ENCODE measurements around the gene SEZ6L2. TPM values are rescaled to one million over a fixed set of nuclear protein-coding genes. Genes with fewer than 3 reads are reported as not detected.
A peak's percentile ranks its signal among the peaks of the same experiment; 100 is the strongest.

Gene SEZ6L2
- total and polyA plus RNA-seq, 2 donors (not counting 1 experiment from before 2014, with no cell fraction given) = 1.2 to 1.8 TPM

DNA sequence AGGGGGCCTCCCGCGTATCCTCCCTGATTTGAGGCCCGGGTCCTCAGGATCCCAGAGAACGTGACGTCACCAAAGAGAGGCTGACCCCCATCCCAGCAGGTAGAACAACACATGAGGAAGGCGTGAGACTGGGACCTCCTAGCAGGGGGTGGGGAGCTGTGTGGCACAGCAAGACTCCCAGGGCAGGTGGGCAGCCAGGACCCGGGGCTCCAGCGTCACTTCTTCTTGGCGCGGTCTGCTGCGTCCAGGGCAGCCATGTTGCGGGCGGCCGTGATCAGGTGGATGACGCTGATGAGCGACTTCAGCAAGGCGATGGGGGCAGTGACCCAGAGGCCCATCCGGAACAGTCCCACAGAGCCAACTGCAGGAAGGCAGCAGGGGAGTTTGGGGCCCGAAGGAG is 40.4 kb downstream of the SEZ6L2 start:
- H3K79me2 ChIP-seq (ENCODE audit: control insufficient read depth, insufficient read depth, low read length) = peaks cover 14% of the 10 kb centered on the region
- no peaks in the 10 kb centered on the region for H3K9me3 ChIP-seq (ENCODE audit: control insufficient read depth, insufficient read depth, low read depth, low read length)
- no peak overlapping the region for H3K27ac ChIP-seq (ENCODE audit: insufficient read depth, low read length)
- peaks cover 9% of the 10 kb centered on the region for H3K36me3 ChIP-seq (ENCODE audit: control insufficient read depth, insufficient read depth, low read length)
- TF ChIP-seq, protein P1, sequence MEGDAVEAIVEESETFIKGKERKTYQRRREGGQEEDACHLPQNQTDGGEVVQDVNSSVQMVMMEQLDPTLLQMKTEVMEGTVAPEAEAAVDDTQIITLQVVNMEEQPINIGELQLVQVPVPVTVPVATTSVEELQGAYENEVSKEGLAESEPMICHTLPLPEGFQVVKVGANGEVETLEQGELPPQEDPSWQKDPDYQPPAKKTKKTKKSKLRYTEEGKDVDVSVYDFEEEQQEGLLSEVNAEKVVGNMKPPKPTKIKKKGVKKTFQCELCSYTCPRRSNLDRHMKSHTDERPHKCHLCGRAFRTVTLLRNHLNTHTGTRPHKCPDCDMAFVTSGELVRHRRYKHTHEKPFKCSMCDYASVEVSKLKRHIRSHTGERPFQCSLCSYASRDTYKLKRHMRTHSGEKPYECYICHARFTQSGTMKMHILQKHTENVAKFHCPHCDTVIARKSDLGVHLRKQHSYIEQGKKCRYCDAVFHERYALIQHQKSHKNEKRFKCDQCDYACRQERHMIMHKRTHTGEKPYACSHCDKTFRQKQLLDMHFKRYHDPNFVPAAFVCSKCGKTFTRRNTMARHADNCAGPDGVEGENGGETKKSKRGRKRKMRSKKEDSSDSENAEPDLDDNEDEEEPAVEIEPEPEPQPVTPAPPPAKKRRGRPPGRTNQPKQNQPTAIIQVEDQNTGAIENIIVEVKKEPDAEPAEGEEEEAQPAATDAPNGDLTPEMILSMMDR (conservative IDR thresholded peaks at IDR 0.05 in 1 of 2, IDR thresholded peaks at IDR 0.05 in 1 of 2; ENCODE audit: low read depth in 1 of 2, low read length in 2 of 2) = no peak
- TF ChIP-seq EZH2 (IDR thresholded peaks at IDR 0.05; ENCODE audit: low read length, missing control alignments) = no peak
- no peak for DNase-seq (ENCODE audit: low read depth in 2 of 2)
- H3K9ac ChIP-seq (ENCODE audit: insufficient read depth, low read length) = no peak overlapping the region
- no peaks in the 10 kb centered on the region for H3K4me1 ChIP-seq (ENCODE audit: control insufficient read depth, extremely low read depth, insufficient read depth, low read length)
- H3K27me3 ChIP-seq (ENCODE audit: control insufficient read depth, insufficient read depth, low read length) = no peaks in the 10 kb centered on the region
- no peak overlapping the region for H2AFZ ChIP-seq (ENCODE audit: low read length)
- no peaks in the 10 kb centered on the region for H4K20me1 ChIP-seq (ENCODE audit: control insufficient read depth, extremely low read depth, insufficient read depth, low read length)
- H3K4me3 ChIP-seq (replicated peaks in 1 of 4; ENCODE audit: control extremely low read depth in 1 of 4, insufficient read depth in 1 of 4, low read depth in 3 of 4, low read length in 4 of 4) = no peak overlapping the region
- H3K4me2 ChIP-seq (ENCODE audit: extremely low read depth, insufficient read depth, low read length) = no peak overlapping the region

DNA sequence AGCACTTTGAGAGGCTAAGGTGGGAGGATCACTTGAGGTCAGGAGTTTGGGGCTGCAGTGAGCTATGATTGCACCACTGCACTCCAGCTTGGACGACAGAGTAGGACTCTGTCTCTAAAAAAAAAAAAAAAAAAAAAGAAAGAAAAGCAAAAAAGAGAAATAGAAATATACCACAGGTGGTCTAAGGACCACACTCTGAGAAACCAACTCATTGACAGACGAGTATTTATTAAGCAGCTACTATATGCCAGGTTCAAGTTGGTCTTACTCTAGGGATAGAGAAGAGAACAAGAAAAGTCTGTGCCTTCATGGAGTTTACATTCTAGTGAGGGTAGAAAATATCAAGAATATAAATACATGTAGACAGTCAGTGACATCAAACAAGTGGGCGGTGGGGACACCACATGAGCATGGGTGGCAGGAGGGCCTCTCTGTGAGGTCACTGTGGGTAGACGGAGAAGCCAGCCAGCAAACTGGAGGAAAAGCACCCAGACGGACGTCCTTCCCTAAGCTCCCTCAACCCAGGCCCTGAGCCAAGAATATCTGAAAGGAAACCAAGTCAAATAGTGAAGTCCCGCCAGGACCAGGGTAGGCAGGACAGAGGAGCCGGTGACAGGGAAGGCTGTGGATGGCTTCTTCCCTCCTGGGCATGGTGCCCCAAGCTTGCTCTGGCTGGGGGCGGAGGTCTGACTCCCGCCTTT is 41.1 kb downstream of the SEZ6L2 start:
- Histone ChIP-seq H2AFZ (ENCODE audit: low read length) (no peak overlapping the region), H3K4me1 (ENCODE audit: control insufficient read depth, extremely low read depth, insufficient read depth, low read length) (no peaks in the 10 kb centered on the region), H3K9me3 (ENCODE audit: control insufficient read depth, insufficient read depth, low read depth, low read length) (no peaks in the 10 kb centered on the region), H3K36me3 (ENCODE audit: control insufficient read depth, insufficient read depth, low read length) (peaks cover 9% of the 10 kb centered on the region), H4K20me1 (ENCODE audit: control insufficient read depth, extremely low read depth, insufficient read depth, low read length) (no peaks in the 10 kb centered on the region), H3K27ac (ENCODE audit: insufficient read depth, low read length) (no peak overlapping the region), H3K79me2 (ENCODE audit: control insufficient read depth, insufficient read depth, low read length) (peaks cover 14% of the 10 kb centered on the region), H3K4me2 (ENCODE audit: extremely low read depth, insufficient read depth, low read length) (no peak overlapping the region), H3K4me3 (replicated peaks in 1 of 4; ENCODE audit: control extremely low read depth in 1 of 4, insufficient read depth in 1 of 4, low read depth in 3 of 4, low read length in 4 of 4) (no peak overlapping the region), H3K27me3 (ENCODE audit: control insufficient read depth, insufficient read depth, low read length) (no peaks in the 10 kb centered on the region), H3K9ac (ENCODE audit: insufficient read depth, low read length) (no peak overlapping the region)
- no peak for TF ChIP-seq EZH2 (IDR thresholded peaks at IDR 0.05; ENCODE audit: low read length, missing control alignments)
- TF ChIP-seq, protein P1 (conservative IDR thresholded peaks at IDR 0.05 in 1 of 2, IDR thresholded peaks at IDR 0.05 in 1 of 2; ENCODE audit: low read depth in 1 of 2, low read length in 2 of 2) = no peak
- no peak for DNase-seq (ENCODE audit: low read depth in 2 of 2)

- H3K4me2 ChIP-seq (ENCODE audit: extremely low read depth, insufficient read depth, low read length) = no peak overlapping the region
These were observed 42.1 kb downstream of the SEZ6L2 start for GRCh38 chr16:29857133-29857760.

More at GRCh38 chr16:29857133-29857760, 42.1 kb downstream of the SEZ6L2 start:
- H3K79me2 ChIP-seq (ENCODE audit: control insufficient read depth, insufficient read depth, low read length) = peaks cover 9% of the 10 kb centered on the region
- peaks cover 9% of the 10 kb centered on the region for H3K36me3 ChIP-seq (ENCODE audit: control insufficient read depth, insufficient read depth, low read length)
- no peak overlapping the region for H3K9ac ChIP-seq (ENCODE audit: insufficient read depth, low read length)
- no peaks in the 10 kb centered on the region for H3K27me3 ChIP-seq (ENCODE audit: control insufficient read depth, insufficient read depth, low read length)
- H3K4me1 ChIP-seq (ENCODE audit: control insufficient read depth, extremely low read depth, insufficient read depth, low read length) = no peaks in the 10 kb centered on the region
- no peak overlapping the region for H3K27ac ChIP-seq (ENCODE audit: insufficient read depth, low read length)
- peak; percentile 61 to 73 for DNase-seq (ENCODE audit: low read depth in 2 of 2)
- no peak overlapping the region for H3K4me3 ChIP-seq (replicated peaks in 1 of 4; ENCODE audit: control extremely low read depth in 1 of 4, insufficient read depth in 1 of 4, low read depth in 3 of 4, low read length in 4 of 4)
- TF ChIP-seq EZH2 (IDR thresholded peaks at IDR 0.05; ENCODE audit: low read length, missing control alignments) = no peak
- TF ChIP-seq, protein P1 (conservative IDR thresholded peaks at IDR 0.05 in 1 of 2, IDR thresholded peaks at IDR 0.05 in 1 of 2; ENCODE audit: low read depth in 1 of 2, low read length in 2 of 2) = no peak
- H3K9me3 ChIP-seq (ENCODE audit: control insufficient read depth, insufficient read depth, low read depth, low read length) = no peaks in the 10 kb centered on the region
- H2AFZ ChIP-seq (ENCODE audit: low read length) = no peak overlapping the region
- H4K20me1 ChIP-seq (ENCODE audit: control insufficient read depth, extremely low read depth, insufficient read depth, low read length) = no peaks in the 10 kb centered on the region
